Measurements from ENCODE around the gene TTC5. TPM values are rescaled to one million over a fixed set of nuclear protein-coding genes. Genes with fewer than 3 reads are reported as not detected.

TTC5 gene
- 12.7 and 17.9 TPM in 2 replicates for total RNA-seq (2014; rRNA removed; shearing (Covaris generic))

GRCh38 chr14:20305265-20306078 lies at the start of gene TTC5:
TTC5 (minus strand) TSS chr14:20305951; CDS start chr14:20305937, 14 bp downstream.

GRCh38 chr14:20343092-20343861 lies 37.5 kb upstream of the TTC5 start, which contains the start of gene PARP2:
PARP2 (plus strand) TSS chr14:20343635; CDS start chr14:20343642, 7 bp downstream.

GRCh38 chr14:20332788-20333493 lies 27.2 kb upstream of the TTC5 start, which contains the start of gene CCNB1IP1:
CCNB1IP1 (minus strand) TSS chr14:20333279; CDS start chr14:20316523, 16,756 bp downstream.

Small RNAs within 50 kb of the gene (small RNA-seq; reads per million reads assigned to genes)
- not detected for gene SNORA79B
- gene SNORD126, result 353 reads per million, percentile 98 among the genes with 10 or more reads in this experiment

Other genes starting within 250 kb of the TTC5 start
- gene OR4L1, start 245.9 kb downstream of the TTC5 start, total RNA-seq (2014; rRNA removed; shearing (Covaris generic)), result not detected in 2 replicates
- not detected in 2 replicates for gene OR4K17, start 195.2 kb downstream of the TTC5 start, total RNA-seq (2014; rRNA removed; shearing (Covaris generic))
- not detected in 2 replicates for gene OR4N5, start 167.1 kb downstream of the TTC5 start, total RNA-seq (2014; rRNA removed; shearing (Covaris generic))
- not detected in 2 replicates for gene OR11G2, start 115.1 kb downstream of the TTC5 start, total RNA-seq (2014; rRNA removed; shearing (Covaris generic))
- not detected in 2 replicates for gene OR11H6, start 82.2 kb downstream of the TTC5 start, total RNA-seq (2014; rRNA removed; shearing (Covaris generic))
- gene OR11H7, start 77.0 kb downstream of the TTC5 start, total RNA-seq (2014; rRNA removed; shearing (Covaris generic)), result not detected in 2 replicates
- gene OR11H4, start 66.7 kb downstream of the TTC5 start, total RNA-seq (2014; rRNA removed; shearing (Covaris generic)), result not detected in 2 replicates
- 54.5 and 54.8 TPM in 2 replicates for gene CCNB1IP1, start 27.3 kb upstream of the TTC5 start, total RNA-seq (2014; rRNA removed; shearing (Covaris generic))
- 19.1 and 23.5 TPM in 2 replicates for gene PARP2, start 37.7 kb upstream of the TTC5 start, total RNA-seq (2014; rRNA removed; shearing (Covaris generic))
- gene TEP1, start 107.5 kb upstream of the TTC5 start, total RNA-seq (2014; rRNA removed; shearing (Covaris generic)), result 7.1 and 8.3 TPM in 2 replicates
- gene KLHL33, start 130.2 kb upstream of the TTC5 start, total RNA-seq (2014; rRNA removed; shearing (Covaris generic)), result 0.05 TPM in 1 of 2 replicates, not detected in the other
- gene OSGEP, start 148.9 kb upstream of the TTC5 start, total RNA-seq (2014; rRNA removed; shearing (Covaris generic)), result 16.4 and 19.1 TPM in 2 replicates
- gene APEX1, start 149.3 kb upstream of the TTC5 start, total RNA-seq (2014; rRNA removed; shearing (Covaris generic)), result 86.7 and 96.2 TPM in 2 replicates
- 13.1 and 14.8 TPM in 2 replicates for gene PIP4P1, start 155.5 kb upstream of the TTC5 start, total RNA-seq (2014; rRNA removed; shearing (Covaris generic))
- gene PNP, start 163.5 kb upstream of the TTC5 start, total RNA-seq (2014; rRNA removed; shearing (Covaris generic)), result 59.5 and 62.4 TPM in 2 replicates
- gene RNASE10, start 199.6 kb upstream of the TTC5 start, total RNA-seq (2014; rRNA removed; shearing (Covaris generic)), result not detected in 2 replicates

All from A375 (cell line).